ENCODE measurements around the gene CBFA2T3. TPM values are rescaled to one million over a fixed set of nuclear protein-coding genes. Genes with fewer than 3 reads are reported as not detected.
"Not testable (repeated sequence)": the region's sequence is repeated elsewhere in the genome, so short reads cannot be mapped to it uniquely, and the experiment has no call there.

Gene CBFA2T3
- total RNA-seq, 1 donor from 2014 or later, result 0.82 TPM

DNA sequence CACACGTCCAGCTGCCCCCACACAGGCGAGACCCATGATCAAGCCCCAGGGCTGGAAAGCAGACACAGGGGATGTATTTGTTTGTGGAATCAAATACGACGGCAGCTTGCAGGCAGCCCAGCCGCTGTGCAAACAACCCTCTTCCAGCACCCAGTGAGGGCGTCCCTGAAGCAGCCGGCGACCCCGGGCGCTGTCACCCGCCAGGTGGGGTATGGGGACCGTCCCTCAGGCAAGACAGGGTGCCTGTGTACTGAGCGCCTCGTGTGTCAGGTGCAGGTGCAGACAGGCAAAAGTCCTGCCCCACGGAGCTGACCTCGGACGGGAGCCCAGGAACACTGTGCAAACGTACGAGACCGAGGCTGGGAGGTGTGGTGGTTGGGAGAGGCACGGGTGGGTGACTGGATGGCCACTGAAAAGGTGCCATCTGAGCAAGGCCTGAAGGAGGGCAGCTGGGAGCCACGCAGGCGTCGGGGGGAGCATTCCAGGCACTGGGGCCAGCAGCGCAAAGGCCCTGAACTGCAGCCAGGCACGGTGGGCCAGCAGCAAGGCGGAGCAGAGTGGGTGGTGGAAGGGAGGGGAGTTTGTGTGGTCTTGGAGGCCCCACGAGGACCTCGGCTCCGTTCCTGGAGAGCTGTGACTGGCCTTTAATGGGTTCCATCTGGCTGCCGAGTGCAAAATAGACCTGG, 48.5 kb downstream of the CBFA2T3 start:
- DNase-seq (ENCODE audit: low spot score in 2 of 2) (no peak), FAIRE-seq (no peak)

DNA sequence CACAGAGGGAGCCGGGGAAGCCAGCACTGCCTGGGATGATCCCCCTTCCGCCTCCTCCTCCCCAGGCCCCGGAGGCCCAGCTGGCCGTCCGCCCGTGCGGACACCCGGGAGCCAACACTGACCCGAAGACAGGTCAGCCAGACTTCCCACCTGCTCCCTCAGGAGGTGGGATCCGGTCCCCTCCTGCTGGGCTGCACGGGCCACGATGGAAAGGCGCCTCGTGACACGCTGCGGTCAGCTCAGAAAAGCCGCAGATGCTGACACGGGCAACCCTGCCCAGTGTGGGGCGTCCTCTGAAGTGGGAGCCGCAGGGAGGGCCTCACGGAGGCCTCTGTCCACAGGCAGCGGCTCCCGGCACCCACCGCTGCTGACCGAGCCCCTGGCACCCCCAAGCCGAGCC, 49.3 kb downstream of the CBFA2T3 start:
- FAIRE-seq, result no peak

DNA sequence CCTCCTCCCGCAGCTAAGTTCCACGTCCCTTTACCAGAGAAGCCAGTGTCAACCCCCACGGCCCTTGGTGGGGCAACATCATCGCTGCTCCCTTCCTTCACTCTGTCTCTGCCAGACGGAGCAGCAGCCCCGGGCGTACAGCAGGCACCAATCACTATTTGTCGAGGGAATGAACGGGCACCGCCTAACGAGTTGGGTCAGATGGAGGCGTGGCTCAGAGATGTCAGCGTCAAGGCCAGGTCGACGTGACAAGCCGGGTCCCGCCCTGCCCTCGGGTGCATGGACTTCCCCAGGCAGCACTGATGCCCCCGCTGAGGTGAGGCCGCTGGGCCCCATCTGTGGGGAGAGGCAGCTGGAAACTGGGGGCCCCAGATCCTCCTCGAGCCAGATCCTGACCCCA, 50.0 kb downstream of the CBFA2T3 start:
- DNase-seq (ENCODE audit: low spot score in 2 of 2), result no peak
- no peak for FAIRE-seq

More for the DNA sequence above, 49.3 kb downstream of the CBFA2T3 start:
- no peak for DNase-seq (ENCODE audit: low spot score in 2 of 2)

DNA sequence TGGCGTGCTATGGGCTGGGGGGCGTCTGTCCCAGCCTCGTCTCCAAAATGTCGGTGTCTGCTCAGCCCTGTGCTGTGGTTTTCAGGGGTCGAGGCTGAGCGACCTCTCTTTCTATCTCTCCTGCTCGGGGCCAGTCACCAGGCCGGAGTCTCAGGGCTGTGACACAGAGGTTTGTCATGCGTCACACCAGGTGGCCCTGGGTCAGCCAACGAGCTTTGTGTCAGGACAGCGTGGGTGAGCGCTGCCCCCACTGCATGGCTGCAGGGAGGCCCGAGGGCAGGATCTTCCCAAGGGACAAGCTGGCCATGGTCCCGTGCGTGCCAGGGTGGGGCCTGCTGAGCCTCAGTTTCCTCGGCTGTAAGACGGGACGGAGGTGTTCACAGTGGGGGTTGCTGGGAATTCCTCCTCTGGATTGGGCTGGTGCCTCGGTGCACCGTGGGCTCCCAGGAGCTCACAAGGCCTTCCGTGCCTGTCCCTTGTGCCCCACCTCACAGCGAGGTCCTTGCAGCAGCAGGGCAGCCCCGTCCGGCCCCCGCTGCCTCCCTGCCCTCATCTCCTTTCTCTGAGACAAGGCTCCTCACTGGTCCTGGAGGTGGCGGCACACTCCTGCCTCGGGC, 50.5 kb downstream of the CBFA2T3 start:
- DNase-seq (ENCODE audit: low spot score in 2 of 2) (no peak), FAIRE-seq (no peak)

DNA sequence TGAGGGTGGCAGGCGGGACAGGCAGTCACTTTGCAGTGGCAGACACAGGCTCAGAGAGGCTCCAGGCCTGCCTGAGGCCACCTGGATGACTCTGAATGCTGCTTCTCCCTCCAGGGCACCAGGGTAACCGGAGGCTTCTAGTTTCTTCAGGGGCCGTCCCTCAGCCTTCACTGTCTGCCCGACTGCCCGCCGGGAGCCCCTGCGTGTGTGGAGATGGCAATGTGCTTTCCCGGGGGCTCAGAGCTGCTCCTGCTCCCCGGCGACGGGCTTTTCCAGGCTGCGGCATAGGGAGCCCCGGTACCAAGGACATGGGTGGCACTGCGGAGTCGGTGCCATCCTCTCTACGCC, 51.5 kb downstream of the CBFA2T3 start:
- FAIRE-seq (no peak), DNase-seq (ENCODE audit: low spot score in 2 of 2) (no peak)

DNA sequence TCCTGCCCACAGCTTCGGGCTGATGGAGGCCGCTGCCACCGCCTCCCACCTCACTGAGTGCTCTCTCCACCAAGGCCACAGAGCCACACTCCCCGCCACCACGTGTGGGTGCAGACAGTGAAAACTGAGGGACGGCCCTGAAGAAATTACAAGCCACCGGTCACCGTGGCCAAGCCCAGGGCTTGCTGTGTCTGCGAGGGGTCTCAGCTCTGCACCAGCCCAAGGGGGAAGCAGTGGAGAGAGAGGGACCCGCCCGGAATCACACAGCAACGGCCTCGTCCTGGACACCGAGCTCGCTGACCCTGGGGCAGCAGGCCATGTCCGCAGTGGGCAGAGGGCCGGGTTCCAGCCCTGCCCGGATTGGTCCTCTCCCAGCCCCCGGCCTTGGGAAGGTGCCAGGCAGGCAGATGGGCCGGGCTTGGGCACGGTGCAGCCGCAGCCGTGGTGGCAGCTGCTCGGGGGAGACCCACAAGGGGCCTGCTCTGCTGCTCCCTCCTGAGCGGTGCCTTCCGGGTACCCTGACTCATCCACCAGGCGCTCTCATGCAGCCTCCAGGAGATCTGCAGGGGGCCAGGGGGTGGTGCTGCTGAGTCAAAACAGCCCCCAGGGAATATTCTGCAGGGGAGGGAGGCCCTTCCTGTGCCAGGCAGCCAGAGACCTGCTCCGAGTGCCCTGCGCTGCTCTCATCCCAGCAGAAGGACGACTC, 52.0 kb downstream of the CBFA2T3 start:
- DNase-seq (ENCODE audit: low spot score in 2 of 2) (peak in 1 of 2 donors; percentile 80), FAIRE-seq (no peak)

DNA sequence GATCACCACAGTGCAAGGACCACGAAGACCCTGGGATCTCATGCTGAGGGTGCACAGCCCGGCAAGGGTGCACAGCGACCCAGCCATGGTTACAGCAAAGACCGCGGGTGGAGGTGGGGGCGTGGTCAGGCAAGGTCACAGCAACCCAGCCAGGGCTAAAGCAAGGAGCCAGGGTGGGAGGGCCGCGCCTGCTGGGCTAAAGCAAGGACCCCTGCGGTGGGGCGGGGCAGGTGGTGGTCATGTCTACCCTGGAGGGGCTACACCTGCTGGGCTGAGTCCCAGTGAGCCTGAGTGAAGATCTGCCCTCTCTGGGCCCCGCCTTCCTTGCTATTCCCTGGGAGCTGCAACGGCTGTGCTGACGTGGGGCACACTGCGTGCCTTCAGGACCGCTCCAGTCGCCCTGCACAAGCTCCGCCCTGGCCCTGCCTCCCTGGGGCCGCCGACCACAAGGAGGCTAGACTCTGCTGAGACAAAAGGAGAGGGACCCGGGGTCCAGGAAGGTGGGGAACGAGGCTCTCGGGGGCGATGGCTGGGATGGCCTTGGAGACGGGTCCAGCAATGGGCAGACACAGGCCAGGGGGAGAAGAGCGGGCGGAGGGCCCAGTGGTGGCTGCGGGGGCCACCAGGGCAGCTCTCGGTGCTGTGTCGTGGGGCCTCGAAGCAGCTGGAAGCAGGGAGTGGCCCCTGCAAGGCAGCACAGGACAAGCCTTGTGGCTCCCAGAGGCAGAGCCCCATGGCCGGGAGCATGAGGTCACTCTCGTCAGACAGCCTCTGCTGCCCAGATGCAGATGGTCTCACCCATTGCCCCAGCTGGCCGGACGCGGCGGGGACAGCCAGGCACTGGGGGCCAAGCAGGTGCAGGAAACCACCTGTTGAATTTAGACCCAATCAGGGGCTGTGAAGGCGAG, 52.8 kb downstream of the CBFA2T3 start:
- DNase-seq (ENCODE audit: low spot score in 2 of 2) (no peak), FAIRE-seq (no peak)

DNA sequence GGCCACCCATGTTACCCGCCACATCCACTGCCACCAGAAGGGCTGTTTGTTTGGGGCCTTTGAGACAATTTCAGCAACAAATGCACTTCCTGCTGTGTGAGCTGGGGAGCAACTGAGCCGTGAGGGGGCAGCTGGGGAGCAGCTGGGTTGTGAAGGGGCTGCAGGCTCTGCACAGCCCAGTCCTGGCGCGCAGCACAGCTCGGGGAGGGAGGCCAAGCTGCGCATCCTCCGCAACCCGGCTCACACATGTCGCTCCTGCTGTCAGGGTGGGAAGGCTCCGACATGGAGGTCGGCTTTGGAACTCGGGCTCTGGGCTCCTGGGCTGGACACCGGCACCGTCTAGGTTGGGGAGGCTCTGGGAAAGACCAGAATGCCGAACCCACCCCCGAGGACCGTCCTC, 53.6 kb downstream of the CBFA2T3 start:
- DNase-seq (ENCODE audit: low spot score in 2 of 2), result no peak
- FAIRE-seq, result no peak

DNA sequence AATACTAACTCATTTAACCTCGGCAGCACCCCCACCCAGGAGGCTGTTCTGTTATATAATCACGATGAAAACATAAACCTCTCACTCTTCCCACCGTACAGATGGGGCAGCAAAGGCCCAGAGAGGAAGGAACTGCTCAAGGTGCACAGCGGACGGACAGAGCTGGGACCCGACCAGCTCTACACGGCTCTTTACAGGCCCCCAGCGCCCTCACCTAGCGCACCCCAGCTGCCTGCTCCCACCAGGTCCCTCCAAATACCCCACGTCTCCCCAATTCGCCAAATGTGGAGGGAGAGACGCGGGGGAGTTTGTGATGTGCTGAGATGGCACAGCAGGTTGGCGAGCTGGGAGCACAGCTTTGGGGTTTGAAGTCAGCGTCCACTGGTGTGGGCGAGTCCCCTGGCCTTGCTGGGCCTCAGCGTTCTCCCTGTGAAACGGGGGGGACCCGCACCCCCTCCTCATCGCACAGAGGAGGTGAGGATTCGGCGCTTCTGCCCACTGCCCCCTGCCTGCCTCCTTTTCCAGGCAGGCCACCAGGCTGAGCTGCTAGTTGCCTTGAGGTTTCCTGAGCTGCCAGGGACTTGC, 54.1 kb downstream of the CBFA2T3 start:
- FAIRE-seq (no peak), DNase-seq (ENCODE audit: low spot score in 2 of 2) (no peak)

DNA sequence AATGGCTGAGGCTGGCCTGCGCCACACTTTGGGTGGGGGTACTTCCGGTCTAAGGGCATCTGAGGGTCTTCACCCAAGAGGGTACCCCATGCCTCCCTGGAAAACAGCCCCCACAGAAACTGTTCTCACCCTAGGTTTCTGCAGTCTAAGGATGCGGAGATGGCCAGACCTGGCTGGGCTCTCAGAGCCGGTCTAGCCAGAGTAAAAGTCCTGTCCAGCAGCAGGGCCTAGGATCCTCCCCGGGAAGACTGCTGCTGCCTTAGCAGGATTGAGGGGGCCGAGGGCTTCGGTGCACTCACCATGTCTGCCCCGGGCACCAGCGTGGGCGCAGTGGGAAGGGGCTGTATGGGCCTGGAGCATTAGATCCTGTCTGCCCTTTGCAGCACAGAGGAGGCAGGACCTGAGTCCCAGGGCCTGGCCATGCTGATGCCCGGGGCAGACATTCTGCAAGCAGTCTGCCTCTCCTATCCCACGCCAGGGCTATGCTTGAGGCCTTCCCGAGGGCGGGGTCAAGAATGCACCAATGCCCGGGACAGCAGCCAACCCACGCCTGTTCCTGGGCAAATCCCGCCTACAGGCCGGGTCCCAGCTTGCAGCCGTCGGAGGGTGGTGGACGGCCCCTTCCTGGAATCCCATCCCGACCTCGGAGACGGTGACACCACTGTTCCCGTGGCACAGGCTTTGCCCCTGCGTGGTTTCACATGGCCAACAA, 54.7 kb downstream of the CBFA2T3 start:
- DNase-seq (ENCODE audit: low spot score in 2 of 2) (no peak), FAIRE-seq (no peak)

DNA sequence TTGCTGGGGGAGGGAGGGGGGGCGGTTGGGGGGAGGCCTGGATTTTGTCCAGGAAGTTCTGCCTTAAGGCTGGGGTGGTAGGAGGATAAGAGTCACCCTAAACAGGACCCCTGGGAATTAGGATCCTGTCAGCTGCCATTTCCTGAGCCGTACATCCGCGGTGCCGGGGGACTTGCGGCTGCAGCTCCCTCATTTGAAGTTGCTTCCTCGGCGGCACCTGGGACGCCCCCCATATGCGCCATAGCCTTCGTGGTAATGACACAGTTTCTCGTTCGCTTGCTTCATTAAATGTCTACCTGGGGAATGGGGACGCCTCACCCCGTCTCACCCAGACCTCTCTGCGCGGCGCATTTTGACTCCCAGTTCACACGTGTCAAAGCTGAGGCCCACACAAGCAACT, 55.4 kb downstream of the CBFA2T3 start:
- FAIRE-seq (no peak), DNase-seq (ENCODE audit: low spot score in 2 of 2) (no peak)

DNA sequence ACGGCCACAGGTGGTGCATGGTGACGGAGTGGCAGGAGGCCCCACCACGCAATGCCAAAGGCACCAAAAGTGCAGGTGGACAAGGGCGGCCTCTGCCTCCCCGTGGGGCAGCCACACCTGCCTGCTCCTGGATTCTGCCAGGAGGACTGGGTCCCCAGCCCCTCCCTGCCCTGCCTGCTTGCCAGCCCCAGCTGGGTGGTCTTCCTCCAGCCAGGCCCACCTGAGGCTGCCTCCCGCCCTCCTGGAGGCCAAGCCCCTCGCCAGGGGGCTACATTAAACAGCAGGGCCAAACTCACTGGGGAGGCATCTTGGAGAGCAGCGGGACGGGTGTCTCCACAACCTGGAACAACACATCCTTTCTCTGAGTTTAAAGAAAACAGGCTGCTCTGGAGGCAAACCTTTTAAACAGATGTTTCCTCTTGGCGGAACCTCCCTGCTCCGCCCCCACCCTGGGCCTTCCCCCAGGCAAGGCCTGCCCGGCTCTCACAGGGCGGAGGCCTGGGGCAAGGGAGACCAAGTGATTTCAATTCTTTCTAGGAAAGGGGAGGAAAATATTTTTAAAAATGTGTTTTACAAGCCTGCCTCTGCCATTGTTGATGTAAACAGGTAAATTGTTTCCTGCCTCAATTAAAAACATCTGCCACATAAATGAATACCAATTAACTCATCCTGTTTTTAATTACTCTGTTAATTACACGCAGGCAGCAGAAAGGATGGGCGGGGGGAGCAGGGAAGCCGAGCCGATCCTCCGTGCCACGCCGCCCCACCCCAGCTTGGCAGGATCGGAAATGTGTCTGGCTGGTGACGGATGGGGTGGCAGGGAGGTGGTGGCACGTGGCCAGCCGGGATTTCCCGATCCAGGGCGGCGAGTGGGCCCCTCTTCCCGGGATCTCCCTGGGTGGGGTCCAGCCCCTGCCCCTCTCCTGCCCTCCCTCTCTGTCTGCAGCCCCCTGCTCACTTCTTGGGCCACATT, 56.1 kb downstream of the CBFA2T3 start:
- DNase-seq (ENCODE audit: low spot score in 2 of 2) (peak in 1 of 2 donors; percentile 66), FAIRE-seq (no peak)

DNA sequence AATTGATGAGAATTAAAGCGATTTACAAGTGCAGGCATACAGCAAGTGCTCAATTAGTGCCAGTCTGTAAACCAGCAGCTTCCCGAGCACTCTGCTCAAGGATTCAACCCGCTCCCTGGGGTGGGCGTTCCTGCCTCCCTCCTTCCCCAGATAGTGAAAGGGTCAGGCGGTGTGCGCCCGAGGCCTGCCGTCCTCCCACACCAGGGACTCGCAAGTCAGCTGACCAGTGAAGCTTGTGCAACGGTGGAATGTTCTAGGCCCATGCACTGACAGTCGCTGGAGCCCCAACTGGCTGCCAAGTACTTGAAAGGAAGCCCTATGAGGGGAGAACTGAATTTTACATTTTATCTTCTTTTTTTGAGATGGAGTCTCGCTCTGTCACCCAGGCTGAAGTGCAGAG, 57.1 kb downstream of the CBFA2T3 start:
- DNase-seq (ENCODE audit: low spot score in 2 of 2) (no peak), FAIRE-seq (no peak)

DNA sequence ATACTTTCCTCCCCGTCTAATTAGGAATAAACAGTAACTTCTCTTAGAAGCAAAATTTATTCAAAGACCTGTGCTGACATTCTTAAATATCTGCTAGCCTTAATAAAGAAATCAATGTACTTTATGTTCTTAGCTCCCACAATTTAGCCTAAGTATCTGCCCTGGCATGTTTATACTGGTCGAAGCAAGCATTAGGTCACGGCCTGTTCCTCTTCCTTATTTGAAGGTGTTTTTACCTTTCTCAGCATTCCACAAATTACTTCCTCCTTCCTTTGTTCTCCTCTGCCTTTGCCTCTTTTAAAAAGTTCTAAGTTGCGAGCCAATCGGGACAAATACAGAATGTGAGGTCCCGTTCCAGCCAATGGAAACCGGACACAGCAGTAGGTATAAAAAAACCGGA, 58.1 kb downstream of the CBFA2T3 start:
- not testable (repeated sequence) for FAIRE-seq

DNA sequence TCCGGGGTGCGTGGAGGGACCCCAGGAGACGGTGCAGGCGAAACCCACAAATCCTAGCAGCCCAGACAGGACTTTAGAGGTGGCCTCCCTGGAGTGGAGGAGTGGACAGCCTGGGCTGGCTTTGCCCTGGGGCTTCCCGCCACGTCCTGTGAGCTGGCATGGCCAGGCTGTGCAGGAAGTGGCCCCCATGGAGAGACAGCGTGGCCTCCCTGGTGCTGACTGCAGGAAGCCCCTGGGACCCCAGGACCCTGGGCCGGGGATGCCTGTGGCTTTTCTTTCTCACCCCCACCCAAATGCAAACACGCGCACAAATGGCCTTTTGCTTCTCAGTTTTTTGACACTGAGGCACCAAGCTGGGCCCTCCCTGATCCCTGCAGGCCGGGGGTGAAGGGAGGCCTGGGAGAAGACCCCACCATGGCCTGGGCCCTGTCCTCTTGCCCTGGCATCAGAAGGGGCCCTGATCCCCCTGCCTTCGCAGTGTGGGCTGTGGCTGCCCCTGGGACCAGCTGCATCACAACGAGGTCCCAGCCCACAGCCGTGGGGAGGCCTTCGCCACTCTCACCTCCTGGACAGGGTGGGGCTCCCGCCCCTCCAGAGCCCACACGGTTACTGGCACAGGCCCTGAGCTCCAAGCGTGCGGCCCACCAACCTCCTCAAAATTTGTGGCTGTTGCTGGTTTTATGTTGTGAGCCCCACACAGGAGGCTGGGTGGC, 58.9 kb downstream of the CBFA2T3 start:
- FAIRE-seq, result no peak
- DNase-seq (ENCODE audit: low spot score in 2 of 2), result no peak

More for the DNA sequence above, 58.1 kb downstream of the CBFA2T3 start:
- not testable (repeated sequence) for DNase-seq (ENCODE audit: low spot score in 2 of 2)

DNA sequence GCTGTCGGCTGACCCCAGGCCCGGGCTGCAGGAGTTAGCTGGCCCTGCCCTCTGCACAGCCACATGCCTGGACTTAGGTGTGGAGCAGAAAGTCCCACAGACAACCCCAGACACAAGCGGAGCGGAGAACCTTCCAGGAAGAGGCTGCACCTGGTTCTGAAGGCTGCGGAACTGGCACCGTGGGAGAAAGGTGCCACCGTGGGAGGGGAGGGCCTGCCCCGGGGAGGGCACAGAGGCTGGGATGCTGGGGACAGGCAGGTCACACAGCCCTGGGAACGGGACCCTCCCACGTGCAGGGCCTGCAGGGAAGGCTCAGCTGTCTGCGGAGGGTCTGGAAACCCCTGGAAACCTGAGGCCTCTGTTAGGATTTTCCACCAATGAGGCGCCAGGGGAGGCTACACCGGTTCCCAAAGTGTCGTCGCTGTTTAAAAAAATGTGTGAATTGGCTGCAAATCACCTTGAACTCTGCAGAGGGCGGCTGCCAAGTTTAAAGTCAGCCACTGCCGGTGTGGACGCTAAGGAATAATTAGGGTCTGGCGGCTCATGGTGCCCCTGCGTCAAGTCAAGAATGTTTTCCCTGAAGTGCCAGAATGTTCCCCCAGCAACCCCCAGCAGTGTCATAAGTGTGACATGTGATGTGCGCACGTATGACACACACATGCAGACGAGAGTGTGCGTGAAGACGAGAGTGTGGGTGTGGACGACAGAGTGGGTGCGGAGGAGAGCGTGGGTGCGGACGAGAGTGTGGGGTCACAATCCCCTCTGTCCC, 59.7 kb downstream of the CBFA2T3 start:
- no peak for DNase-seq (ENCODE audit: low spot score in 2 of 2)
- no peak for FAIRE-seq

DNA sequence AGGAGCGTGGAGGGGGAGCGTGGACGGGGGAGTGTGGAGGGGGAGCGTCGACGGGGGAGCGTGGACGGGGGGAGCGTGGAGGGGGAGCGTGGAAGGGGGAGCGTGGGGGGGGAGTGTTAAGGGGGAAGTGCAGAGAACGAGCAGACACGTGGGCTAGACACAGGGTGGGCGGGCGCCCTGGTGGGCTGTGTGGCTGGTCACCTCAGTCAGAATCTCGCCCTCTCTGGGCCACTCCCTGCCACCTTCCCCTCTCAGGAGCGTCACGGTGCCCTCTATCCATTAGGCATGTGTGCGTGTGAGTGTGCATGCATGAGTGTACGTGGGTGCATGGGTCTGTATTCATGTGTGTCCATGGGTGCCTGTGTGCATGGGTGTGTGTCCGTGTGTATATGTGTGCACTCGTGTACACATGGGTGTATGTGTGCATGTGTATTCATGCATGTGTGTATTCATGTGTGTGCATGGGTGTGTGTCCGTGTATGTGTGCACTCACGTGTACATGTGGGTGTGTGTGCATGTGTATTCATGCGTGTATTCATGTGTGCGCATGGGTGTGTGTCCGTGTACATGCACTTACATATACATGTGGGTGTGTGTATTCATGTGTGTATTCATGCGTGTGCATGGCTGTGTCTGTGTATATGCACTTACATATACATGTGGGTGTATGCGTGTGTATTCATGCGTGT, 61.2 kb downstream of the CBFA2T3 start:
- DNase-seq (ENCODE audit: low spot score in 2 of 2) (no peak), FAIRE-seq (no peak)

Data from frontal cortex (tissue), 4 donors.